ENCODE results near the gene RAB42. TPM values are rescaled to one million over a fixed set of nuclear protein-coding genes. Genes with fewer than 3 reads are reported as not detected.
A peak's percentile ranks its signal among the peaks of the same experiment; 100 is the strongest.

The RAB42 gene
- total and polyA plus RNA-seq, 2 experiments from 2014 or later: 2.4 to 2.5 TPM

DNA sequence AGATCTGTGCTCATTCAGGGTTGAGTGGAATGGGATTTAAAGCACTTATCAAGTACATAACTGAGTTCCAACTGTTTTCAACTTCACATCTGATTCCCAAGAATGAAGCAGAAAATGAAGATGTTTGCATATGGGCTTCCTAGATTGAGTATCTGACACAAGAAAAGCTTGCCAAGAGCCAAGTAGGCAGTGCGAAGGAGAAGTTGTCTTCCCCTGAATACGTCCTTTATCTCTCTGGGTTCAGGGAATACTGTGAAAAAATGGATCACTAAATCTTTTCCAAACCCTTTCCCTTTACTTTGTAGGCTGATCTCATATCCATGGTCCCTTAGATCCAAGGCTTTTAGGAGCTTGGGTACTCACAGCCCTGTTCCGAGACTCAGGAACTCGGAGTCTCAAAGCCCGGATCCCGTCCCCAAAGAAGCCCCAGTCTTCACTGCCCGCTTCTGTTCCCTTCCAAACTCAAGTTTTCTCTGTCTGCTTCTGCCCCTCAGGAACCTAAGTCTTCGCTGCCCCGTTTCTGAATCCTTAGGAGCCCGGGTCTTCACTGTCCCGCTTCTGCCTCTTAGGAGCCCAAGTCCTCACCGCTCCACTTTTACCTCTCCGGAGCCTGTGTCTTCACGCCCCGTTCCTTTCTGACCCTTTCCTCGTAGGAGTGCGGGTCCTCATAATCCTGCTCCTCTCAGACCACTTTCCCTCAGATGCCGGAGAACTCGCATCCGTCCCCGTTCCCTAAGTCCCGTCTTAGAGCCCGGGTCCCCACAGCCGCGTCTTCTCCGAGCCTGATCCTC, 50.2 kb downstream of the RAB42 start:
- peak overlapping the region; percentile 94 for H3K9ac ChIP-seq
- TF ChIP-seq EZH2phosphoT487 (IDR thresholded peaks at IDR 0.05; ENCODE audit: insufficient read depth, low read depth) (no peak), EZH2 (IDR thresholded peaks at IDR 0.05; ENCODE audit: insufficient read depth, poor library complexity, severe bottlenecking) (no peak)
- peaks cover 20% of the 10 kb centered on the region for H3K4me1 ChIP-seq (ENCODE audit: insufficient read depth)
- no peaks in the 10 kb centered on the region for H3K9me2 ChIP-seq (ENCODE audit: insufficient read depth)
- peaks cover 51% of the 10 kb centered on the region for H3K79me2 ChIP-seq (ENCODE audit: insufficient read depth)
- 1 to 2% methylated on average over 26 of the region's 26 CpGs for WGBS, 2 experiments (ENCODE audit: low coverage in 1 of 2, low lambda C conversion rate in 2 of 2, missing lambda C conversion rate in 2 of 2)
- H3K27ac ChIP-seq: peak overlapping the region; percentile 96
- H3F3A ChIP-seq (ENCODE audit: insufficient read depth): peaks cover 26% of the 10 kb centered on the region
- no peaks in the 10 kb centered on the region for H3K9me3 ChIP-seq (ENCODE audit: low read depth)
- peak overlapping the region; percentile 99 for H3K4me2 ChIP-seq (ENCODE audit: unreplicated experiment)
- DNase-seq: peak; percentile 64
- H3K4me3 ChIP-seq: peak overlapping the region; percentile 89
- peak overlapping the region; percentile 98 for H2AFZ ChIP-seq
- H4K20me1 ChIP-seq (ENCODE audit: insufficient read depth): no peaks in the 10 kb centered on the region
- H3K36me3 ChIP-seq (ENCODE audit: low read depth): no peaks in the 10 kb centered on the region
- no peaks in the 10 kb centered on the region for H3K27me3 ChIP-seq (replicated peaks; ENCODE audit: insufficient read depth)
- in situ Hi-C loops (cut with MboI): no loop called here

DNA sequence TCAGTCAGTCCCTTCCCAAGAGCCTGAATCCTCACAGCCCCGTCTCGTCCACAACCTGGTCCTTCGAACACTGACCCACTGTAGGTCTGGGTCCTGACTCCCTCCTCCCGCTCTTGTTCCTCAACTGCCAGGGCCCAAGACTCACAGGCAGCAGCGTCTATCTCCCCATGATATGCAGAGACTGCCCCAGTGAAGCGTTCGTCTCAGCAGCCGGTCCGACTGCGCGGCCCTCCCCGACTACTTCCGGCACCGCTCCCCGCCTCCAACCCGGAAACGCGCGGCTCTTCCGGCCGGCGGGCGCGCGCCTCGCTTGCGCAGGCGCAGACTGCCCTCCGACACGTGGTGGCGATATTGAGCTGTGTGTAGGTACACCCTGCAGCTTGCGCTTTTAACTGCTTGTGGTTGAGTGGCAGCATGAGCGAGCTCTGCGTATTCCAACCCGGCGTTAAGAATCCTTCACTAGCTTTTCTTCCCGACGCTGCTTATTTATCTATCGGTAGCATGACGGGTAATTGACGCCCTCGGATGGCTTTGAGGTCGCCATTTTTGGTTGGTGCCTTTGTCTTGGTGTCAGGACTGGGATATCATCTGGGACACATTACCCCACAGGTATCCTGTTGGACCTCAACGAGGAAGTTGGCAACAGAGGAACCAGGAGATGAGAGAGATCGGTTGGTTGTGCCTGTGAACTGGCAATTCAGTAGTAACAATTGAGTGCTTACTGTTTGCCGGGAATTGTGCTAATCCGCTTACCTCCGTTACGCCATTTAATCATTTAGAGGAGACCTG, 51.0 kb downstream of the RAB42 start, which contains the start of gene TAF12:
TAF12 (minus strand) TSS at position 221 of the 789 bp plus-strand sequence. CDS start 20,986 bp downstream, outside the sequence.
- WGBS, 2 experiments (ENCODE audit: low coverage in 1 of 2, low lambda C conversion rate in 2 of 2, missing lambda C conversion rate in 2 of 2): 1 to 2% methylated on average over 47 to 49 of the region's 49 CpGs
- H4K20me1 ChIP-seq (ENCODE audit: insufficient read depth): no peaks in the 10 kb centered on the region
- H3K4me1 ChIP-seq (ENCODE audit: insufficient read depth): peaks cover 26% of the 10 kb centered on the region
- in situ Hi-C loops (cut with MboI): no loop called here
- no peaks in the 10 kb centered on the region for H3K27me3 ChIP-seq (replicated peaks; ENCODE audit: insufficient read depth)
- no peaks in the 10 kb centered on the region for H3K9me3 ChIP-seq (ENCODE audit: low read depth)
- no peak for TF ChIP-seq EZH2 (IDR thresholded peaks at IDR 0.05; ENCODE audit: insufficient read depth, poor library complexity, severe bottlenecking)
- no peak for TF ChIP-seq EZH2phosphoT487 (IDR thresholded peaks at IDR 0.05; ENCODE audit: insufficient read depth, low read depth)
- H3K36me3 ChIP-seq (ENCODE audit: low read depth): no peaks in the 10 kb centered on the region
- peak; percentile 98 for DNase-seq
- H3K4me2 ChIP-seq (ENCODE audit: unreplicated experiment): peak within 1 kb of the TSS; percentile 99
- H3K9ac ChIP-seq: peak within 1 kb of the TSS; percentile 94
- no peaks in the 10 kb centered on the region for H3K9me2 ChIP-seq (ENCODE audit: insufficient read depth)
- peak within 1 kb of the TSS; percentile 98 for H2AFZ ChIP-seq
- peak within 1 kb of the TSS; percentile 89 for H3K4me3 ChIP-seq
- H3K27ac ChIP-seq: peak within 1 kb of the TSS; percentile 96
- H3F3A ChIP-seq (ENCODE audit: insufficient read depth): peaks cover 26% of the 10 kb centered on the region
- peaks cover 44% of the 10 kb centered on the region for H3K79me2 ChIP-seq (ENCODE audit: insufficient read depth)

DNA sequence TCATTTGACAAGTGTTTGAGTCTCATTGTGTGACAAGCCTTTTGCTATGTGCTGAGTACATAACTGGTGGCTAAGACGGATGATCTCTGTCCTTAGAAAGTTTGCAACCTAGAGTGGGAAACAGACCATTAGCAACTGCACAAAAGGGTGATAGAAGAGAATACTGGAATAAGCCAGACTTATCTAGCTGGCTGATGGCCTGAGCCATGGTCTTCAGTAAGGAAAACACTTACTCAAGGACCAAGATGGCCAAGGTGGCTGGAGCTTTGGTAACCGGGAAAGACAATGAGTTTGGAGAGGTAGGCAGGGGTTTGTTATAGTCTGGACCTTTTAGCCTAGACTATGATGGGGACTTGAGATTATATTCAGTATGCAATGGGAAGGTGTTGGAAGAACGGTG, 52.4 kb downstream of the RAB42 start:
- Histone ChIP-seq H3F3A (ENCODE audit: insufficient read depth) (peaks cover 33% of the 10 kb centered on the region), H2AFZ (peak overlapping the region; percentile 98), H3K27ac (peak overlapping the region; percentile 96), H3K36me3 (ENCODE audit: low read depth) (no peaks in the 10 kb centered on the region), H3K27me3 (replicated peaks; ENCODE audit: insufficient read depth) (no peaks in the 10 kb centered on the region), H3K4me2 (ENCODE audit: unreplicated experiment) (peak overlapping the region; percentile 98), H3K9me2 (ENCODE audit: insufficient read depth) (no peaks in the 10 kb centered on the region), H4K20me1 (ENCODE audit: insufficient read depth) (no peaks in the 10 kb centered on the region), H3K9ac (peak overlapping the region; percentile 94), H3K9me3 (ENCODE audit: low read depth) (no peaks in the 10 kb centered on the region), H3K79me2 (ENCODE audit: insufficient read depth) (peaks cover 36% of the 10 kb centered on the region), H3K4me1 (ENCODE audit: insufficient read depth) (peaks cover 29% of the 10 kb centered on the region), H3K4me3 (peak overlapping the region; percentile 89)
- TF ChIP-seq EZH2phosphoT487 (IDR thresholded peaks at IDR 0.05; ENCODE audit: insufficient read depth, low read depth) (no peak), EZH2 (IDR thresholded peaks at IDR 0.05; ENCODE audit: insufficient read depth, poor library complexity, severe bottlenecking) (no peak)
- 52 to 53% methylated on average over 3 of the region's 3 CpGs for WGBS, 2 experiments (ENCODE audit: low coverage in 1 of 2, low lambda C conversion rate in 2 of 2, missing lambda C conversion rate in 2 of 2)
- DNase-seq: no peak
- in situ Hi-C loops (cut with MboI): no loop called here

Small RNAs within 50 kb of the gene (small RNA-seq; reads per million reads assigned to genes)
- gene SNORA16A (ENCODE audit: low read depth, low replicate concordance): not detected
- gene SNORA44 (ENCODE audit: low read depth, low replicate concordance): not detected
- gene SNORA61 (ENCODE audit: low read depth, low replicate concordance): not detected
- 2,658 reads per million, percentile 99 among the genes with 10 or more reads in this experiment for gene SNORD99 (ENCODE audit: low read depth, low replicate concordance)

Other genes starting within 250 kb of the RAB42 start
- gene PHACTR4, start 222.5 kb upstream of the RAB42 start, total RNA-seq (2014; rRNA removed; shearing (Covaris generic)): 3.0 and 5.2 TPM in 2 replicates
- gene PHACTR4, start 222.5 kb upstream of the RAB42 start, polyA plus RNA-seq (2016; fragmentation: Nextera tagmentation; extraction: Ambion mirVana): 14.3 and 14.7 TPM in 2 replicates
- gene RCC1, start 86.2 kb upstream of the RAB42 start, total RNA-seq (2014; rRNA removed; shearing (Covaris generic)): 27.0 and 31.7 TPM in 2 replicates
- 17.5 and 17.9 TPM in 2 replicates for gene RCC1, start 86.2 kb upstream of the RAB42 start, polyA plus RNA-seq (2016; fragmentation: Nextera tagmentation; extraction: Ambion mirVana)
- gene TRNAU1AP, start 39.2 kb upstream of the RAB42 start, total RNA-seq (2014; rRNA removed; shearing (Covaris generic)): 21.9 and 22.0 TPM in 2 replicates
- 26.6 and 27.4 TPM in 2 replicates for gene TRNAU1AP, start 39.2 kb upstream of the RAB42 start, polyA plus RNA-seq (2016; fragmentation: Nextera tagmentation; extraction: Ambion mirVana)
- gene TAF12, start 50.8 kb downstream of the RAB42 start, total RNA-seq (2014; rRNA removed; shearing (Covaris generic)): 18.4 and 49.7 TPM in 2 replicates
- gene TAF12, start 50.8 kb downstream of the RAB42 start, polyA plus RNA-seq (2016; fragmentation: Nextera tagmentation; extraction: Ambion mirVana): 45.0 and 45.6 TPM in 2 replicates
- gene RNU11, start 56.3 kb downstream of the RAB42 start, total RNA-seq (2014; rRNA removed; shearing (Covaris generic)): not detected in 2 replicates
- gene RNU11, start 56.3 kb downstream of the RAB42 start, polyA plus RNA-seq (2016; fragmentation: Nextera tagmentation; extraction: Ambion mirVana): not detected in 2 replicates
- 6.9 and 8.1 TPM in 2 replicates for gene GMEB1, start 76.5 kb downstream of the RAB42 start, total RNA-seq (2014; rRNA removed; shearing (Covaris generic))
- gene GMEB1, start 76.5 kb downstream of the RAB42 start, polyA plus RNA-seq (2016; fragmentation: Nextera tagmentation; extraction: Ambion mirVana): 8.2 and 9.0 TPM in 2 replicates
- gene YTHDF2, start 144.7 kb downstream of the RAB42 start, total RNA-seq (2014; rRNA removed; shearing (Covaris generic)): 46.7 and 51.9 TPM in 2 replicates
- gene YTHDF2, start 144.7 kb downstream of the RAB42 start, polyA plus RNA-seq (2016; fragmentation: Nextera tagmentation; extraction: Ambion mirVana): 80.2 and 81.9 TPM in 2 replicates
- gene OPRD1, start 219.9 kb downstream of the RAB42 start, total RNA-seq (2014; rRNA removed; shearing (Covaris generic)): not detected in 2 replicates
- not detected in 2 replicates for gene OPRD1, start 219.9 kb downstream of the RAB42 start, polyA plus RNA-seq (2016; fragmentation: Nextera tagmentation; extraction: Ambion mirVana)